ENCODE measurements around the gene STEEP1.
A peak's percentile ranks its signal among the peaks of the same experiment; 100 is the strongest.

The STEEP1 gene

DNA sequence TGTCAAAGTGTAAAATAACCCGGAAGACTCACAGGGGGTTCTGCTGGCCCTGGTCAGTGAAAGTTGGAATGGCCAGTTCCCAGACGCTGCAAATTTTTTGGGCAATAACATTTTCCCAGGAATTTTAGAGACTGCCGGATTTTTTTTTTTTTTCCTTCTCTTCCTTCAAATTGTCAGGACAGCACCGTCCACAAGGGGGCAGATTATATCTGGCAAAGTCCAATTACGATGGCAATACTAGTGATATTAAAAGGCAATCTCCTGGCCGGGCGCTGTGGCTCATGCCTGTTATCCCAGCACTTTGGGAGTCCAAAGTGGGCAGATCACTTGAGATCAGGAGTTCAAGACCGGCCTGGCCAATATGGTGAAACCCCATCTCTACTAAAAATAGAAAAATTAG lies 76.5 kb downstream of the STEEP1 start:
- DNase-seq (ENCODE audit: low read depth in 2 of 2), result peak in 1 of 2 experiments; percentile 11

Measured in stimulated activated CD4-positive, alpha-beta T cell treated with anti-CD3 and anti-CD28 coated beads, Interleukin-12 subunit alpha, Interleukin-12 subunit beta, amount 100 ng/mL, for 24 hours (primary cell).